Measurements from ENCODE around the gene SLC6A20.

The SLC6A20 gene

GRCh38 chr3:45712434-45713110 is 83.8 kb downstream of the SLC6A20 start:
- no peak for DNase-seq

DNA sequence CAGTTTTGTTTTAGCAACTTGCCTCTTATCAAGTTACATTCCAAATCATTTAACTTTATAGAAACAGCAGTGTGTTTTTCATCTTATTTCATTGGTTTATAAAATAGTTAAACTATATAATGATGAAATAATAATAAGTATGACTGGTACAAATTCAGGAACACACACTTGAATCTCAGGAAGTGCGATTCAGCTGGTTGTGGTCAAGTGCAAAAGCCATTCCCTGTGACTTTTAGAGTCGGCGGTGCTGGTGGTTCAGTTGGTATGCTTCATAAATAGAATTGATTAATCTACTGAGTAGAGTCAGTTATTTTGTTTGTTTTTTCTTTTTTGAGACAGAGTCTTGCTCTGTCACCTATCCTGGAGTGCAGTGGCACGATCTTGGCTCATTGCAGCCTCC is 84.4 kb downstream of the SLC6A20 start:
- no peak for DNase-seq

DNA sequence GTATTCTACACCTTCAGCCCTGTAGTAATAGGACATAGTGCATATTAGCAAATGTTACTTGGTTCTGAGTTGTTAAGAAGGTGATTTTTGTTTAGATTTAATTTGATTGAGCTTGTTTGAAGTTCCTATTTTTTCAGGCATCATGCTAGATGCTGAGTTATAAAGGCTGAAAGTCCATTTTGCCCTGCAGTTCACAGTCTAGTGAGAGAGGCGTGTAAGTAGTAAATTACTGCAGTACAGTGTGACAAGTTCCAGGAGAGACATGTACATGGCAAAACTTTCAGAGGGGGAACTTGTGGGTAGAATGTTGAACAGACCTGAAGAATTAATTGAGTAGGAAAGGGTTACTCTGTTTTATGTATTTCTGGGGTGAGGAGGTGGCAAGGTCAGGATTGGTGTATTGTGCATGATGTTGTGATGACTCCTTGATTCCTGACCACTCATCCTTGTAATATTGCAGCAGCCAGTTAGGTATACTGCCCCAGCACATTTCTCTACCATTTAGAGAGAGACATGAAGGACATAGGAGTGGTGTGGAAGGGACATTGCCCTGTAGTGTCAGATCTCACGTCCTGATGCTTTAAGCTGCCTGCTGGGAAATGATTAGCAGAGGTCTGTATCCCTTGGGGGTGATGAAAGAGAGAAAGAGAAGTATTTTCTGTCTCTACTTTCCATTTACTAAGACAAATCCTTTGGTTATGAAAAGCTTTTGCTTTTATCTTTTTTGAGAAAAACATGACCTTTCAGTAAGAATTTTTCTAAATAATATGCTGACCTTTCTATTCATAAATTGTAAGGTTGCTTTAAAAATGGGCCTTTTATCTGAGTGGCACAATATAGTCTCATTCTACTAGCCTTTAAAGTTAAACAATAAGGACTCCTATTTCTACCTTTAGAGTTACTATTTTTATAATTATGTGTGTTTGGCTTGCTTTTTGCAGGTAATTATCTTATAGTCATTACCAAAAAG is 90.2 kb downstream of the SLC6A20 start:
- no peak for DNase-seq
